Measurements from ENCODE around the gene PILRB.
"Not testable (repeated sequence)": the region's sequence is repeated elsewhere in the genome, so short reads cannot be mapped to it uniquely, and the experiment has no call there.

PILRB gene

GRCh38 chr7:100357131-100357561, 771 bp upstream of the PILRB start:
- DNase-seq: no peak

- no peak for DNase-seq
These were observed 918 bp downstream of the PILRB start for GRCh38 chr7:100358857-100359212.

- no peak for DNase-seq
These were observed 2.4 kb downstream of the PILRB start for GRCh38 chr7:100360135-100360854.

- no peak for DNase-seq
These were observed 5.2 kb downstream of the PILRB start for GRCh38 chr7:100363098-100363497.

GRCh38 chr7:100363797-100364196, 5.9 kb downstream of the PILRB start:
- not testable (repeated sequence) for DNase-seq

GRCh38 chr7:100364480-100364879, 6.6 kb downstream of the PILRB start:
- DNase-seq: no peak

GRCh38 chr7:100365998-100366367, 8.1 kb downstream of the PILRB start:
- DNase-seq: not testable (repeated sequence)

GRCh38 chr7:100366411-100367250, 8.7 kb downstream of the PILRB start:
- no peak for DNase-seq

GRCh38 chr7:100367251-100367620, 9.3 kb downstream of the PILRB start:
- DNase-seq: no peak

- DNase-seq: no peak
These were observed 10.0 kb downstream of the PILRB start for GRCh38 chr7:100367676-100368613.

- DNase-seq: peak; percentile 38 to 45
These were observed 11.2 kb downstream of the PILRB start for GRCh38 chr7:100369105-100369504.

GRCh38 chr7:100370303-100370702, 12.4 kb downstream of the PILRB start:
- no peak for DNase-seq

GRCh38 chr7:100370746-100371145, 12.8 kb downstream of the PILRB start:
- DNase-seq: no peak

- DNase-seq: no peak
These were observed 13.7 kb downstream of the PILRB start for GRCh38 chr7:100371561-100372171.

- DNase-seq: no peak
These were observed 14.3 kb downstream of the PILRB start for GRCh38 chr7:100372256-100372655.

- no peak for DNase-seq
These were observed 14.8 kb downstream of the PILRB start for GRCh38 chr7:100372694-100373093.

- no peak for DNase-seq
These were observed 15.4 kb downstream of the PILRB start, which contains the start of gene PILRA for GRCh38 chr7:100373261-100373831. Gene PILRA (plus strand): TSS chr7:100373487. CDS start chr7:100373657, 170 bp downstream.

- DNase-seq: not testable (repeated sequence)
These were observed 16.1 kb downstream of the PILRB start for GRCh38 chr7:100373870-100374598.

GRCh38 chr7:100374601-100375000, 16.7 kb downstream of the PILRB start:
- DNase-seq: no peak

GRCh38 chr7:100376066-100376465, 18.1 kb downstream of the PILRB start:
- DNase-seq: no peak

- no peak for DNase-seq
These were observed 20.3 kb downstream of the PILRB start for GRCh38 chr7:100378114-100378755.
